Jurkat, Clone E6-1 (cell line): ENCODE data around the gene ACBD3.

Source experiments
- DNase-seq: peaks from one replicate; pipeline ENCODE4 v3.0.0-alpha.2; 2011; ENCODE audit warnings: low read depth, low spot score
- H3K4me3 ChIP-seq: 2 replicates; pipeline ENCODE4 v1.5.1; 2011; ENCODE audit warnings: mild to moderate bottlenecking, low read length, control low read depth, moderate library complexity

Gene ACBD3

DNA sequence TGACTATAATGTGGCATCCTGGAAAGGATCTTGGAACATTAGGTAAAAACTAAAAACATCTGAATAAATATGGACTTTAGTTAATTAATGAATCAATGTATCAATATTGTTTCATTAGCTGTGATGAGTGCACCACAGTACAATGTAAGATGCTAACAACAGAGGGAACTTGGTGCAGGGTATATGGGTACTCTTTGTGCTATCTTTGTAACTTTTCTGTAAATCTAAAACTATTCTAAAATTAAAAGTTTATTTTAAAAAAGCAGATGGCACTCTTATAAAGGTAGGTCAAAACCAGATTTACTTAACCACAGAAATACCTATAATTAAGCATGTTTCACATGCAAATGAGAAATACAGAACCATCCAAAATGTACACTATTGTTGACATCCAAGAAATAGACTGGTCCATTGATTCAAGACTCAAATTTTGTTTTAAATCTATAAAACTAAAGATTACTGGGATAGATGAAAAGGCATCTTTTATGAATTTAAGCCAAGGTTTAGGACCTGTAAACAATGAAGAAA, 38.4 kb downstream of the ACBD3 start:
- H3K4me3 ChIP-seq = no peak overlapping the region
- DNase-seq = no peak

GRCh38 chr1:226144045-226144444, 42.5 kb downstream of the ACBD3 start:
- no peak overlapping the region for H3K4me3 ChIP-seq
- DNase-seq = no peak

- no peak overlapping the region for H3K4me3 ChIP-seq
- no peak for DNase-seq
Measured at GRCh38 chr1:226135709-226136108, 50.8 kb downstream of the ACBD3 start.

DNA sequence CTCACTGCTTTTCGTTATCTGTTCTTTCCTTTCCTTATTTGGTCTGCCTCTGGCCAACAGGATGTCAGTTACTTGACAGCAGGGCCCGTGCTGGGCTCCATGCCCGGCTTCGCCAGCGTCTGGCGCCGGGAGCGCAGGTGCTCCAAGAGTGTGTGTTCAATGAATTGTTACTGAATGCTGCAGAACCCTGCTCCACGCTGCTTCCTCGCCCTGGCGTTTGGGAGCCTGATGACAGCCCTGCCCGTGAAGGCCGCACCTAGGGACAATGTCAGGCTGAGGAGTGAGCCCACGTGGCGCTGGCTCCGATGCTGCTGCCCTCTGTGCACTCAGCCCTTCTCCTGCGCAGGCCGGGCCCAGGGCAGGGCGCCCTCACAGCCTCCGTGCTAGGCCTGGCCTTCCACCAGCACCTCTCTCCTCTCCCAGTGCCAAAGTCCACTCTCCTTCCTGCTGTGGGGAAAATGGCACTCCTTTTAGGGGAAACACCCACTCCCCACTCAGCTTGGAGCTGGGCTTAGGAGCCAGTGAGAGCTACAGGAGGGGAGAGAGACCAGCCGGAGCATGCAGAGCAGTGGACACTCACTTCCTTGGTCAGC, 51.4 kb downstream of the ACBD3 start:
- no peak overlapping the region for H3K4me3 ChIP-seq
- DNase-seq = no peak

- DNase-seq = no peak
- H3K4me3 ChIP-seq = no peak overlapping the region
Measured at GRCh38 chr1:226134170-226135058, 52.1 kb downstream of the ACBD3 start.

DNA sequence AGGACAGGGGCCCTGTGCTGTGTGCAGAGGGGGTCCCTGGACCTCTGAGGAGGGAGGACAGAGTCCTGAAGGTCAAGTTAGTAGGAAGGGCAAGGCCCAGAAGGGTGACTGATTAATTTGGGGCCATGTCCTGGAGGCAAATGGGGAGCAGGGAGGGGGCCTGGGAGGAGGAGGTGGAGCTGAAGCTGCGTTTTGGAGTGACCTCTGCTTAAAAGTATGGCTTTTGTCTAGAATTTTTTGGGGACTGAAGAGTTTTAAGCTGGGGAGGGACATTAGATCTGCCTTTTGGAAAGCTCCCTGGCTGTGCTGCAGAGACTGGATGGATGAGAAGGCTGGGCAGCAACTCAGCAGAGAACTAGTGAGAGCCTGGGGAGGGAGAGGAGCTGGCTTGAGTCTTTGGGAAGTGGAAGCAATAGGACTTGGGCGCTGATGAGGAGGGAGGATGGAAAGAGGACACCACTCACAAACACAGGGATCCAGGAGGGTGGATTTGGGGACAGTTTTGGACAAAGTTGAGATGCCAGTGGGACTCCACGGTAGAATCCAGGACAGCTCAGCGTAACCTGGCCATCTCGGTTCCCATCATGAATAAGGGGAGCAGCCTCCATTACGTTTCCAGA, 52.9 kb downstream of the ACBD3 start:
- DNase-seq = no peak
- H3K4me3 ChIP-seq = no peak overlapping the region

DNA sequence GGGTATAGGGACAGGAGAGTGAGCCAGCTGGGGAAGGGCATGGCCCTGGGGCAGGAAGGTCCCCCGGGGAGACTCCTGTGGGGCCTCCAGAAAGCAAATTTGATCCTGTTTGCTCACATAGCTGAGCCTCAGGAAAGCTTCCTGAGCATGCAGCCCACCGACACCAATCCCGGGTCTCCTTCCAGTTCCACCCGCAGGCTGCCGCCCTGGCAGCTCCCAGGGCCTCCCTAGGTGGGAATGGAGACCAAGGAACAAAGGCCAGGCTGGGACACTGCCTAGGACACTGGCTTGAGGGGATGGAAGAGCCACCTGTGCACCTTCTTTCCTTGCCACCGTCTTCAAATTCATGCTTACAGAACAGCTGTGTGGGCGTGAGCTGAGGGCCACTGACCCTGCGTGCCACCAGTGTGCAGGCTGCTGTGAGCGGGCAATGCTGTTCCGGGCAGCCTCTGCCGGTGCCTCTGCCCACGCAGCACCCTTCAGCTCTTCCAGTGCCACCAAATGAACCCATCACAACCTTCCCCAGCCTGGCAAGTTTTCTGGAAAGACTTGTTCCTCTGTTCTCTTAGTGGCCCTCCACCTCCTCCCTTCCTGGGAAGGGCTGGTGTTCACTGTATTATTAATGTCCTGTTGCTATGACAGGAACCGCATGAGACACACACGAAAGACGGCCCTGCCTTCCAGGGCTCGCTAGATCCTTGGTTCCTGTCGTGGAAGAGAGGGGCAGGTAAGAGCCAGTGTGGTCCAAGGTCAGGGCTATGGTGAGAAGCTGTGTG, 53.6 kb downstream of the ACBD3 start:
- DNase-seq = no peak
- no peak overlapping the region for H3K4me3 ChIP-seq

GRCh38 chr1:226131639-226132038, 54.9 kb downstream of the ACBD3 start:
- no peak overlapping the region for H3K4me3 ChIP-seq
- DNase-seq = no peak

- no peak for DNase-seq
- H3K4me3 ChIP-seq = no peak overlapping the region
Measured at GRCh38 chr1:226129230-226129629, 57.3 kb downstream of the ACBD3 start.

GRCh38 chr1:226128487-226129075, 58.0 kb downstream of the ACBD3 start:
- no peak overlapping the region for H3K4me3 ChIP-seq
- no peak for DNase-seq

DNA sequence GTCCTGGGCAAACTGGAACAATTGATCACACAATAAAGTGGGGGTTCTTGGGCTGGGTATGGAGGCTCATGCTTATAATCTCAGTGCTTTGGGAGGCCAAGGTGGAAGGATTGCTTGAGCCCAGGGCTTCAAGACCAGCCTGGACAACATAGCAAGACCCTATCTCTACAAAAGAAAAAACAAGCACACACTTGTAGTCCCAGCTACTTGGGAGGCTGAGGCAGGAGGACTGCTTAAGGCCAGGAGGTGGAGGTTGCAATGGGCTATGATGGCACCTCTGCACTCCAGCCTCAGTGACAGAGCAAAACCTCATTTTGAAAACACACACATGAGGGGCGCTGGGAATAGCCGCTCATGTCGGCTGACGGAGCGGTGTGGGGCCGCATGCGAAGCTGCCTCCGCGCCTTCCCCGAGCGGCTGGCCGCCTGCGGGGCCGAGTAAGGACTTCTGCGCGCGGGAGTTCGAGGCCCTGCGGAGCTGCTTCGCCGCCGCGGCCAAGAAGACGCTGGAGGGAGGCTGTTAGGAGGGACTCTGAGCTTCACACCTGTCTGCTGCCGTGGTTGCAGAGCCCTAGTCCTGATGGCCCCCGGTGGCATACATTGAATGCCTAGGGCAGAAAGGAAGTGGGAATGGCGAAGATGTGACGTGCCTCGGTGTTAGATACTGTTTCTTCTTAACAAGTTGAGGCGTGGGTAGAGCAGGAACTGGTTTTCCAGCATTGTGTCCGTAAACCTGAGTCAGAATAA, 59.5 kb downstream of the ACBD3 start:
- H3K4me3 ChIP-seq = no peak overlapping the region
- no peak for DNase-seq

DNA sequence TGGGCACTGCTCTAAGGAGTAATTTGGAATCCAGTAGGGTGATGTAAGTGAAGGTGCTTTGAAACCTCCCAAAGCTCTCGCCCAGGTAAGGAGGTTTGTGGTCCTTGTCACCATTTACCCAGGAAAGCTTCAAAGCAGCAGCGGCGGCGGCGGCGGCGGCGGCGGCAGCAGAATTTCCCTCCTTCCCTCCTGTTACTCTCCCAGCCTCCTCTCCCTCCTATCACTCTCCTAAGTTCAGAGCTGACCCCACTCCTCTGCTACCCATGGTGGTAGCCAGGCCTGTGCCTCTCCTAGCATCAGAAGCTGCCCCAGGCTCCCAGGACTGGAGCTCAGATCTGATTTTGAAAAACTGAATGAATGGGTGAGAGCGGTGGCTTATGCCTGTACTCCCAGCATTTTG, 60.7 kb downstream of the ACBD3 start:
- no peak overlapping the region for H3K4me3 ChIP-seq
- no peak for DNase-seq

DNA sequence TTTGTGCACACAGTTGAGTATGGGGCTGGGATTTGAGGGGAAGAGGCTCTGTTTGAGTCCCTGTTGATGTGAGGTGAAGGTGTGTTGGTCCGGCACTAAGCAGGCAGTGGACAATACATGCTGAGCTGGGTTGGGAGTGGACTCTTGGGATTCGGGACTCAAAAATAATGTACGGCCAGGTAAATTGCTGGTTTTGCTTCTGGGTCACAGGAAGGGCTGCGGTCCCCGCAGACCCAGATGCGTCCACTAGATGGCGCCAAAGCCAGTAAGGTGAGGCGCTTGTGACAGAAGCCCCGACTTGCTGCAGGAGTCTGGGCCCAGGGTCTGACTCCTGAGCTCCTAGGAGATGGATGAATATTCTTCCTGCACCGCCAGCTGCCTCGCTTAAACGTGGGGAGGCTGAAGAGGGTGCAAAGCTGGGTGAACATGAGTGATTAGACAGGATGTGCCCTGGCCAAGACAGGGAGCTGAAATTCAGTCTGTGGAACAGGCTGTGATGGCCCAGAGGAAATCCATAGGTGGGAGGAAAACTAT, 61.4 kb downstream of the ACBD3 start:
- DNase-seq = peak; percentile 78
- no peak overlapping the region for H3K4me3 ChIP-seq

GRCh38 chr1:226123591-226124471, 62.7 kb downstream of the ACBD3 start:
- no peak for DNase-seq

DNA sequence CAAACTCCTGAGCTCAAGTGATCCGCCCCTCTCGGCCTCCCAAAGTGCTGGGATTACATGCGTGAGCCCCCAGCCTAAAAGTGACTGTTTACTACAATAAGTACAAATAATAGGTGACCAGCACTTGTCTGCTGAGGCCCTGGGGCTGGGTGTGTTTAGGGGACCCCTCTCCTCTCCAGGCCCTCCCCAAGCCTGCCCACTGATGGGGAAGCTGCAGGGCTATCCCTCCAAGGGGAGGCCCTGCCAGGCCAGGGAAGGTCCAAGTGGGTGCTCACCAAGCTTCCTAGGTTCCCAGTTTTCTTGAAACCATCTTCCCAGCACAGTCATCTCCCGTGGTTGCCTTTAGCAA, 63.4 kb downstream of the ACBD3 start:
- no peak for DNase-seq
- H3K4me3 ChIP-seq = no peak overlapping the region

More at GRCh38 chr1:226123591-226124471, 62.7 kb downstream of the ACBD3 start:
- H3K4me3 ChIP-seq = no peak overlapping the region

GRCh38 chr1:226121587-226122400, 64.7 kb downstream of the ACBD3 start:
- H3K4me3 ChIP-seq = peak overlapping the region; percentile 52
- peak; percentile 56 for DNase-seq
